HEK293 (cell line): Measurements from ENCODE around the gene CDK5.

Experiments
- HIC1 ChIP-seq: fragments of 450-650 bp; formaldehyde crosslinking; IDR thresholded peaks from 2 replicates; pipeline ENCODE4 v1.5.1; 2016; ENCODE audit warnings: missing biosample characterization, missing genetic modification characterization
- IKZF3 ChIP-seq: fragments of 450-650 bp; IDR thresholded peaks from 2 replicates; pipeline ENCODE4 v1.5.0; 2018; ENCODE audit warnings: missing biosample characterization, mild to moderate bottlenecking, missing genetic modification characterization, moderate library complexity
- INSM2 ChIP-seq: fragments of 450-650 bp; formaldehyde crosslinking; IDR thresholded peaks from 2 replicates; pipeline ENCODE4 v1.5.1; 2016; ENCODE audit warnings: missing biosample characterization, missing genetic modification characterization
- KLF7 ChIP-seq: fragments of 450-650 bp; formaldehyde crosslinking; IDR thresholded peaks from 2 replicates; pipeline ENCODE4 v1.5.1; 2016; ENCODE audit warnings: missing biosample characterization, missing genetic modification characterization, borderline replicate concordance
- MEIS1 ChIP-seq: sonication (generic); formaldehyde crosslinking; IDR thresholded peaks from 2 replicates; pipeline ENCODE4 v1.8.1; 2022; ENCODE audit warnings: missing genetic modification reagents, mild to moderate bottlenecking, borderline replicate concordance
- PRDM2 ChIP-seq: fragments of 450-650 bp; formaldehyde crosslinking; IDR thresholded peaks from 2 replicates; pipeline ENCODE4 v1.5.1; 2016; ENCODE audit warnings: missing biosample characterization, missing genetic modification characterization, borderline replicate concordance
- SP2 ChIP-seq: fragments of 450-650 bp; formaldehyde crosslinking; IDR thresholded peaks from 2 replicates; pipeline ENCODE4 v1.5.1; 2016; ENCODE audit warnings: missing biosample characterization, missing genetic modification characterization
- YY1 ChIP-seq: fragments of 450-650 bp; formaldehyde crosslinking; IDR thresholded peaks from 2 replicates; pipeline ENCODE4 v1.5.1; 2018; ENCODE audit warnings: missing biosample characterization, missing genetic modification characterization
- ZNF148 ChIP-seq: fragments of 450-650 bp; formaldehyde crosslinking; IDR thresholded peaks from 2 replicates; pipeline ENCODE4 v1.5.0; 2017; ENCODE audit warnings: missing biosample characterization, missing genetic modification characterization, borderline replicate concordance
- ZNF280D ChIP-seq: fragments of 450-650 bp; formaldehyde crosslinking; IDR thresholded peaks from 2 replicates; pipeline ENCODE4 v1.5.1; 2016; ENCODE audit warnings: missing biosample characterization, missing genetic modification characterization
- ZNF324 ChIP-seq: fragments of 450-650 bp; formaldehyde crosslinking; IDR thresholded peaks from 2 replicates; pipeline ENCODE4 v1.5.1; 2016; ENCODE audit warnings: missing biosample characterization, missing genetic modification characterization
- ZNF37A ChIP-seq: fragments of 450-650 bp; IDR thresholded peaks from 2 replicates; pipeline ENCODE4 v1.5.1; 2018; ENCODE audit warnings: missing biosample characterization, missing genetic modification characterization
- ZNF501 ChIP-seq: fragments of 450-650 bp; formaldehyde crosslinking; IDR thresholded peaks from 2 replicates; pipeline ENCODE4 v1.5.1; 2016; ENCODE audit warnings: missing biosample characterization, missing genetic modification characterization
- ZNF510 ChIP-seq: fragments of 450-650 bp; formaldehyde crosslinking; IDR thresholded peaks from 2 replicates; pipeline ENCODE4 v1.5.1; 2018; ENCODE audit warnings: mild to moderate bottlenecking, missing genetic modification characterization, missing biosample characterization; ENCODE audit not compliant: insufficient replicate concordance
- ZNF558 ChIP-seq: fragments of 450-650 bp; formaldehyde crosslinking; IDR thresholded peaks from 2 replicates; pipeline ENCODE4 v1.5.1; 2016; ENCODE audit warnings: missing biosample characterization, missing genetic modification characterization
- ZNF560 ChIP-seq: fragments of 450-650 bp; formaldehyde crosslinking; IDR thresholded peaks from 2 replicates; pipeline ENCODE4 v1.5.1; 2017; ENCODE audit warnings: missing biosample characterization, missing genetic modification characterization, borderline replicate concordance
- ZNF623 ChIP-seq: fragments of 450-650 bp; formaldehyde crosslinking; IDR thresholded peaks from 2 replicates; pipeline ENCODE4 v1.5.1; 2016; ENCODE audit warnings: missing biosample characterization, missing genetic modification characterization
- ZNF645 ChIP-seq: fragments of 450-650 bp; formaldehyde crosslinking; IDR thresholded peaks from 2 replicates; pipeline ENCODE4; 2016; ENCODE audit warnings: missing biosample characterization, missing genetic modification characterization
- ZNF658 ChIP-seq: fragments of 450-650 bp; formaldehyde crosslinking; IDR thresholded peaks from 2 replicates; pipeline ENCODE4; 2016; ENCODE audit warnings: missing biosample characterization, missing genetic modification characterization
- ZNF664 ChIP-seq: fragments of 450-650 bp; formaldehyde crosslinking; IDR thresholded peaks from 2 replicates; pipeline ENCODE4 v1.5.1; 2016; ENCODE audit warnings: missing biosample characterization, missing genetic modification characterization
- ZNF692 ChIP-seq: fragments of 450-650 bp; formaldehyde crosslinking; IDR thresholded peaks from 2 replicates; pipeline ENCODE4 v1.5.1; 2016; ENCODE audit warnings: missing biosample characterization, missing genetic modification characterization
- ZNF747 ChIP-seq: fragments of 450-650 bp; formaldehyde crosslinking; IDR thresholded peaks from 2 replicates; pipeline ENCODE4 v1.5.1; 2016; ENCODE audit warnings: missing biosample characterization, missing genetic modification characterization

The CDK5 gene

GRCh38 chr7:151086802-151087244 lies 29.1 kb upstream of the CDK5 start (continued):
- no peak for TF ChIP-seq ZNF645 (tag by site-specific recombination)
- 0 out of 2 replicates have a peak, but pooled peaks have one; percentile 56 for TF ChIP-seq ZNF324
- TF ChIP-seq ZNF510 (tag by site-specific recombination) = no peak
- no peak for TF ChIP-seq PRDM2
- peak; percentile 67 for TF ChIP-seq ZNF501 (tag by site-specific recombination)
- no peak for TF ChIP-seq ZNF747 (tag by site-specific recombination)
- no peak for TF ChIP-seq HIC1 (tag by site-specific recombination)
- TF ChIP-seq ZNF280D (tag by site-specific recombination) = no peak
- no peak for TF ChIP-seq ZNF148 (tag by site-specific recombination)
- TF ChIP-seq MEIS1 (CRISPR knock-in tag) = no peak
- no peak for TF ChIP-seq IKZF3 (tag by site-specific recombination)
- no peak for TF ChIP-seq YY1 (tag by site-specific recombination)
- no peak for TF ChIP-seq ZNF658 (tag by site-specific recombination)
- TF ChIP-seq ZNF558 (tag by site-specific recombination) = no peak
- TF ChIP-seq ZNF664 (tag by site-specific recombination) = no peak
- TF ChIP-seq ZNF560 (tag by site-specific recombination) = no peak
- TF ChIP-seq ZNF692 (tag by site-specific recombination) = 0 out of 2 replicates have a peak, but pooled peaks have one; percentile 9
- no peak for TF ChIP-seq ZNF37A
- no peak for TF ChIP-seq INSM2 (tag by site-specific recombination)
- 0 out of 2 replicates have a peak, but pooled peaks have one; percentile 14 for TF ChIP-seq KLF7 (tag by site-specific recombination)
- TF ChIP-seq ZNF623 (tag by site-specific recombination) = no peak
- TF ChIP-seq SP2 (tag by site-specific recombination) = no peak
